Activated B cell treated with CpG ODN at 0.5 μM for 24 hours (primary cell): ENCODE data around the gene RCCD1. TPM values are rescaled to one million over a fixed set of nuclear protein-coding genes. Genes with fewer than 3 reads are reported as not detected.

ENCODE experiments used
- ATAC-seq: fragments of 200-7000 bp; cut with Tn5 transposase; one replicate; pipeline ENCODE4 v1.10.0; 2021; ENCODE audit warnings: low read depth, mild to moderate bottlenecking, moderate library complexity
- CTCF ChIA-PET: fragments of 350-600 bp; sonication (Branson Sonifier 250); formaldehyde crosslinking; loops from one replicate; lab custom pipeline; 2021; ENCODE audit warnings: antibody characterized with exemption; lab: Charles Lee
- POLR2A ChIA-PET: fragments of 350-600 bp; sonication (Branson Sonifier 250); formaldehyde crosslinking; loops from one replicate; lab custom pipeline; 2021; ENCODE audit warnings: antibody characterized with exemption; lab: Charles Lee
- DNase-seq: peaks from one replicate; pipeline ENCODE4 v3.0.0; 2022
- H3K27ac Mint-ChIP-seq: one replicate; pipeline ENCODE4 v1.8.0; 2020; ENCODE audit warnings: mixed read lengths
- H3K27me3 Mint-ChIP-seq: one replicate; pipeline ENCODE4 v1.8.0; 2021; ENCODE audit warnings: mixed read lengths
- H3K36me3 Mint-ChIP-seq: one replicate; pipeline ENCODE4 v1.8.0; 2021; ENCODE audit warnings: low read depth, mixed read lengths
- H3K4me1 Mint-ChIP-seq: one replicate; pipeline ENCODE4 v1.8.0; 2021; ENCODE audit warnings: mixed read lengths
- H3K4me3 Mint-ChIP-seq: one replicate; pipeline ENCODE4 v1.8.0; 2020; ENCODE audit warnings: mild to moderate bottlenecking, mixed read lengths
- H3K9me3 Mint-ChIP-seq: one replicate; pipeline ENCODE4 v1.8.0; 2020; ENCODE audit warnings: mixed read lengths
- CTCF ChIP-seq: fragments of 200-600 bp; IDR thresholded peaks from one replicate; pipeline ENCODE4 v1.8.0; 2022; ENCODE audit warnings: antibody characterized with exemption, mild to moderate bottlenecking
- intact Hi-C: fragments of 100-400 bp; cut with micrococcal nuclease; formaldehyde crosslinking; loops from one replicate; pipeline ENCODE4 v1.15.1; 2024
- total RNA-seq: library from RNA; stranded (reverse); gene quantifications from 2 replicates; pipeline ENCODE4 v1.2.3, GENCODE V29; 2022

RCCD1 gene
- 15.7 and 19.3 TPM in 2 replicates for total RNA-seq

GRCh38 chr15:90954712-90955623, at the start of gene RCCD1:
Gene RCCD1, plus strand, starts transcription at chr15:90954884. Its CDS starts 1,851 bp downstream, at chr15:90956735.
- DNase-seq (peak; percentile 83), ATAC-seq (peak; percentile 94)
- Mint-ChIP-seq H3K9me3 (no peaks in the 10 kb centered on the region), H3K36me3 (peaks cover 42% of the 10 kb centered on the region), H3K27ac (peak within 1 kb of the TSS; percentile 92), H3K4me1 (peaks cover 21% of the 10 kb centered on the region), H3K4me3 (peak within 1 kb of the TSS; percentile 88), H3K27me3 (no peaks in the 10 kb centered on the region)
- ChIA-PET POLR2A (interaction anchor here (0.5 to 2.5 kb wide), 18 partner anchors 9 to 723 kb away, joined by 3 to 26 read pairs (median 4); partner anchors contain the start of genes HDDC3, MAN2A2, PRC1 and UNC45A), CTCF (interaction anchor here (0.8 to 4.7 kb wide), 9 partner anchors 20 to 317 kb away, joined by 4 to 39 read pairs (median 9); partner anchors contain the start of genes HDDC3 and UNC45A)
- no peak for TF ChIP-seq CTCF
- intact Hi-C loops, result loop anchor here (1.0 to 10.0 kb wide), 7 partner anchors 20 to 1120 kb away; partner anchors contain the start of genes PRC1 and UNC45A

GRCh38 chr15:90905306-90906180, 49.1 kb upstream of the RCCD1 start:
- H3K27me3 Mint-ChIP-seq, result no peaks in the 10 kb centered on the region
- ATAC-seq (no peak), DNase-seq (no peak)
- POLR2A ChIA-PET, result interaction anchor here (0.6 to 12.7 kb wide), 2 partner anchors 27 to 746 kb away, joined by 5 to 213 read pairs; partner anchors contain the start of genes HDDC3 and UNC45A
- H3K9me3 Mint-ChIP-seq, result no peaks in the 10 kb centered on the region
- TF ChIP-seq CTCF, result no peak
- CTCF ChIA-PET, result interaction anchor here (12.5 kb wide), 1 partner anchor 28 kb away, joined by 193 read pairs; the partner anchor contains the start of genes HDDC3 and UNC45A
- H3K27ac Mint-ChIP-seq, result no peak overlapping the region
- H3K36me3 Mint-ChIP-seq, result peaks cover 53% of the 10 kb centered on the region
- peaks cover 21% of the 10 kb centered on the region for H3K4me1 Mint-ChIP-seq
- intact Hi-C loops, result no loop called here
- H3K4me3 Mint-ChIP-seq, result no peak overlapping the region

GRCh38 chr15:90906181-90906849, 48.4 kb upstream of the RCCD1 start:
- Mint-ChIP-seq H3K4me3 (no peak overlapping the region), H3K27me3 (no peaks in the 10 kb centered on the region), H3K36me3 (peaks cover 61% of the 10 kb centered on the region), H3K9me3 (no peaks in the 10 kb centered on the region), H3K27ac (no peak overlapping the region), H3K4me1 (peaks cover 18% of the 10 kb centered on the region)
- intact Hi-C loops, result no loop called here
- no peak for TF ChIP-seq CTCF
- no peak for DNase-seq
- ATAC-seq, result no peak
- CTCF ChIA-PET, result interaction anchor here (12.5 kb wide), 1 partner anchor 27 kb away, joined by 193 read pairs; the partner anchor contains the start of genes HDDC3 and UNC45A
- POLR2A ChIA-PET, result interaction anchor here (12.7 kb wide), 1 partner anchor 26 kb away, joined by 213 read pairs; the partner anchor contains the start of genes HDDC3 and UNC45A

GRCh38 chr15:90907051-90907660, 47.5 kb upstream of the RCCD1 start:
- ChIA-PET POLR2A (interaction anchor here (12.7 kb wide), 1 partner anchor 25 kb away, joined by 213 read pairs; the partner anchor contains the start of genes HDDC3 and UNC45A), CTCF (interaction anchor here (1.0 kb wide), 1 partner anchor 259 kb away, joined by 3 read pairs; no protein-coding TSS in a partner anchor)
- TF ChIP-seq CTCF, result no peak
- DNase-seq (no peak), ATAC-seq (no peak)
- no peak overlapping the region for H3K27ac Mint-ChIP-seq
- no peaks in the 10 kb centered on the region for H3K27me3 Mint-ChIP-seq
- peaks cover 68% of the 10 kb centered on the region for H3K36me3 Mint-ChIP-seq
- H3K4me3 Mint-ChIP-seq, result no peak overlapping the region
- peaks cover 10% of the 10 kb centered on the region for H3K4me1 Mint-ChIP-seq
- intact Hi-C loops, result no loop called here
- H3K9me3 Mint-ChIP-seq, result no peaks in the 10 kb centered on the region
